HL-60 (cell line): Measurements from ENCODE around the gene KRT15.
A peak's percentile ranks its signal among the peaks of the same experiment; 100 is the strongest.

Experiments used
- DNase-seq, 2 experiments: peaks; one replicate each; pipeline ENCODE4 v3.0.0-alpha.2; 2010 to 2020; ENCODE audit warnings: low read depth in 1 of 2, low spot score in 1 of 2
- H3K27ac ChIP-seq: fragments of 250-450 bp; sonication (Bioruptor Pico); replicated peaks from 2 replicates; pipeline ENCODE4 v1.5.1; 2020; ENCODE audit warnings: mild to moderate bottlenecking, moderate library complexity
- H3K27me3 ChIP-seq: fragments of 250-450 bp; sonication (Bioruptor Pico); 2 replicates; pipeline ENCODE4 v1.5.1; 2021; ENCODE audit warnings: mild to moderate bottlenecking, moderate library complexity; ENCODE audit not compliant: insufficient read depth, poor library complexity, severe bottlenecking
- H3K4me3 ChIP-seq: replicated peaks from 2 replicates; pipeline ENCODE4 v1.5.1; 2011; ENCODE audit warnings: mild to moderate bottlenecking, control low read depth, low read length; ENCODE audit not compliant: insufficient read depth
- GABPA ChIP-seq: IDR thresholded peaks from 2 replicates; pipeline ENCODE4 v1.6.1; 2012; ENCODE audit warnings: low read depth
- POLR2AphosphoS5 ChIP-seq: IDR thresholded peaks from 2 replicates; pipeline ENCODE4 v1.6.1; 2012; ENCODE audit warnings: low read depth
- SPI1 ChIP-seq: IDR thresholded peaks from 2 replicates; pipeline ENCODE4 v1.6.1; 2012; ENCODE audit warnings: low read depth, mild to moderate bottlenecking, borderline replicate concordance
- TF ChIP-seq, protein P1 (sequence below): IDR thresholded peaks from one replicate; pipeline ENCODE4 v1.5.1; 2011; ENCODE audit warnings: low read length, control low read depth, inconsistent platforms; ENCODE audit not compliant: insufficient read depth
- TF ChIP-seq, protein P2 (sequence below): IDR thresholded peaks from 2 replicates; pipeline ENCODE4 v1.6.1; 2012; ENCODE audit warnings: low read depth; ENCODE audit not compliant: insufficient replicate concordance

Gene KRT15

DNA sequence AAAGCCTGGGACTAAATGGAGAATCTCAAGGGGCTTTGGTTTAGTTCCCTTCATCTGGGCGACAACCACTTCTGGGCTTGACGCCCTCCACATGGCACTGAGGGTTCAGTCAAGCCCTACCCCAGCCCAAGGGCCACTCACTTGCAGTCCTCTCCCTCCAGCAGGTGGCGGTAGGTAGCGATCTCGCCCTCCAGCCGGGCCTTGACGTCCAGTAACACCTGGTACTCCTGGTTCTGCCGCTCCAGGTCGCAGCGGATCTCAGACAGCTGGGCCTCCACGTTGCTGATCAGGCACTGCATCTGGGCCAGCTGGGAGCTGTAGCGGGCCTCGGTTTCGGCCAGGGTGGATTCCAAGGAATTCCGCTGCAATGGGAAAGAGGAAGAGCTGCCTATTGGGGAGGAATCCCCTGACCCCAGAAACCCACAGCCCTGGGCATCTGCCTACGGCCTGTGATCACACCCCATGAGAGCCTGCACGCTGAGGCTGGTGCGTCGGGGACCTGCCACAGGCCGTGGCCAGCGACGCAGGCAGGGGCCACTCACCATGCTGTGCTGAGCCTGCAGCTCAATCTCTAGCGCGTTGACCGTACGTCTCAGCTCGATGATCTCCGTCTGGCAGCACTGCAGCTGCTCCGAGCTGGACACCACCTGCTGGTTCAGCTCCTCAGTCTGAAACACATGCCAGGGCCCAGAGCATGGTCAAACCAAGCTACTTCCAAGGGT, 31.7 kb downstream of the KRT15 start:
- peak in 1 of 2 experiments; percentile 15 for DNase-seq
- no peak overlapping the region for H3K4me3 ChIP-seq
- TF ChIP-seq, protein P1, sequence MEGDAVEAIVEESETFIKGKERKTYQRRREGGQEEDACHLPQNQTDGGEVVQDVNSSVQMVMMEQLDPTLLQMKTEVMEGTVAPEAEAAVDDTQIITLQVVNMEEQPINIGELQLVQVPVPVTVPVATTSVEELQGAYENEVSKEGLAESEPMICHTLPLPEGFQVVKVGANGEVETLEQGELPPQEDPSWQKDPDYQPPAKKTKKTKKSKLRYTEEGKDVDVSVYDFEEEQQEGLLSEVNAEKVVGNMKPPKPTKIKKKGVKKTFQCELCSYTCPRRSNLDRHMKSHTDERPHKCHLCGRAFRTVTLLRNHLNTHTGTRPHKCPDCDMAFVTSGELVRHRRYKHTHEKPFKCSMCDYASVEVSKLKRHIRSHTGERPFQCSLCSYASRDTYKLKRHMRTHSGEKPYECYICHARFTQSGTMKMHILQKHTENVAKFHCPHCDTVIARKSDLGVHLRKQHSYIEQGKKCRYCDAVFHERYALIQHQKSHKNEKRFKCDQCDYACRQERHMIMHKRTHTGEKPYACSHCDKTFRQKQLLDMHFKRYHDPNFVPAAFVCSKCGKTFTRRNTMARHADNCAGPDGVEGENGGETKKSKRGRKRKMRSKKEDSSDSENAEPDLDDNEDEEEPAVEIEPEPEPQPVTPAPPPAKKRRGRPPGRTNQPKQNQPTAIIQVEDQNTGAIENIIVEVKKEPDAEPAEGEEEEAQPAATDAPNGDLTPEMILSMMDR: peak; percentile 14
- TF ChIP-seq SPI1: no peak
- no peaks in the 10 kb centered on the region for H3K27me3 ChIP-seq
- no peak overlapping the region for H3K27ac ChIP-seq

DNA sequence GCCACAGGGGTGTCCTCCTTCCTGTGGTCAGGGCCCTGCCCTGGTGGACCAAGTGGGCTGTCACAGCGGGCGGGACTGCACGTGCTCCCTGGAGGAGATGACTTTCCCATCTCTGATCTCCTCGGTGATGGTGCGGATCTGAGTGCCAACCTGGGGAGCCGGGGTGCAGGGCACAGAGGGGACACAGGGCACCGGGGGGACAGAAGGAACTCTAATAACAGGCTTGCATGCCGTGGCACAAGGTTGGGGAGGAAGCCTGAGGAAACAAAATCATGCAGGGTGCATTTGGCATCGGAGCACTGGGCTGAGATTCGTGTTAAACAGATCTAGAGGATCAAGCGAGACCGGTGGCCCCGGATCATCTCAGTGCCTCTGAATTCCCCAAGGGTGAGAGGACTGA, 32.4 kb downstream of the KRT15 start:
- Histone ChIP-seq H3K4me3 (no peak overlapping the region), H3K27me3 (no peaks in the 10 kb centered on the region), H3K27ac (no peak overlapping the region)
- TF ChIP-seq, protein P1: no peak
- TF ChIP-seq POLR2AphosphoS5 (no peak), GABPA (no peak), SPI1 (no peak)
- TF ChIP-seq, protein P2, sequence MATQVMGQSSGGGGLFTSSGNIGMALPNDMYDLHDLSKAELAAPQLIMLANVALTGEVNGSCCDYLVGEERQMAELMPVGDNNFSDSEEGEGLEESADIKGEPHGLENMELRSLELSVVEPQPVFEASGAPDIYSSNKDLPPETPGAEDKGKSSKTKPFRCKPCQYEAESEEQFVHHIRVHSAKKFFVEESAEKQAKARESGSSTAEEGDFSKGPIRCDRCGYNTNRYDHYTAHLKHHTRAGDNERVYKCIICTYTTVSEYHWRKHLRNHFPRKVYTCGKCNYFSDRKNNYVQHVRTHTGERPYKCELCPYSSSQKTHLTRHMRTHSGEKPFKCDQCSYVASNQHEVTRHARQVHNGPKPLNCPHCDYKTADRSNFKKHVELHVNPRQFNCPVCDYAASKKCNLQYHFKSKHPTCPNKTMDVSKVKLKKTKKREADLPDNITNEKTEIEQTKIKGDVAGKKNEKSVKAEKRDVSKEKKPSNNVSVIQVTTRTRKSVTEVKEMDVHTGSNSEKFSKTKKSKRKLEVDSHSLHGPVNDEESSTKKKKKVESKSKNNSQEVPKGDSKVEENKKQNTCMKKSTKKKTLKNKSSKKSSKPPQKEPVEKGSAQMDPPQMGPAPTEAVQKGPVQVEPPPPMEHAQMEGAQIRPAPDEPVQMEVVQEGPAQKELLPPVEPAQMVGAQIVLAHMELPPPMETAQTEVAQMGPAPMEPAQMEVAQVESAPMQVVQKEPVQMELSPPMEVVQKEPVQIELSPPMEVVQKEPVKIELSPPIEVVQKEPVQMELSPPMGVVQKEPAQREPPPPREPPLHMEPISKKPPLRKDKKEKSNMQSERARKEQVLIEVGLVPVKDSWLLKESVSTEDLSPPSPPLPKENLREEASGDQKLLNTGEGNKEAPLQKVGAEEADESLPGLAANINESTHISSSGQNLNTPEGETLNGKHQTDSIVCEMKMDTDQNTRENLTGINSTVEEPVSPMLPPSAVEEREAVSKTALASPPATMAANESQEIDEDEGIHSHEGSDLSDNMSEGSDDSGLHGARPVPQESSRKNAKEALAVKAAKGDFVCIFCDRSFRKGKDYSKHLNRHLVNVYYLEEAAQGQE: no peak
- DNase-seq: no peak

DNA sequence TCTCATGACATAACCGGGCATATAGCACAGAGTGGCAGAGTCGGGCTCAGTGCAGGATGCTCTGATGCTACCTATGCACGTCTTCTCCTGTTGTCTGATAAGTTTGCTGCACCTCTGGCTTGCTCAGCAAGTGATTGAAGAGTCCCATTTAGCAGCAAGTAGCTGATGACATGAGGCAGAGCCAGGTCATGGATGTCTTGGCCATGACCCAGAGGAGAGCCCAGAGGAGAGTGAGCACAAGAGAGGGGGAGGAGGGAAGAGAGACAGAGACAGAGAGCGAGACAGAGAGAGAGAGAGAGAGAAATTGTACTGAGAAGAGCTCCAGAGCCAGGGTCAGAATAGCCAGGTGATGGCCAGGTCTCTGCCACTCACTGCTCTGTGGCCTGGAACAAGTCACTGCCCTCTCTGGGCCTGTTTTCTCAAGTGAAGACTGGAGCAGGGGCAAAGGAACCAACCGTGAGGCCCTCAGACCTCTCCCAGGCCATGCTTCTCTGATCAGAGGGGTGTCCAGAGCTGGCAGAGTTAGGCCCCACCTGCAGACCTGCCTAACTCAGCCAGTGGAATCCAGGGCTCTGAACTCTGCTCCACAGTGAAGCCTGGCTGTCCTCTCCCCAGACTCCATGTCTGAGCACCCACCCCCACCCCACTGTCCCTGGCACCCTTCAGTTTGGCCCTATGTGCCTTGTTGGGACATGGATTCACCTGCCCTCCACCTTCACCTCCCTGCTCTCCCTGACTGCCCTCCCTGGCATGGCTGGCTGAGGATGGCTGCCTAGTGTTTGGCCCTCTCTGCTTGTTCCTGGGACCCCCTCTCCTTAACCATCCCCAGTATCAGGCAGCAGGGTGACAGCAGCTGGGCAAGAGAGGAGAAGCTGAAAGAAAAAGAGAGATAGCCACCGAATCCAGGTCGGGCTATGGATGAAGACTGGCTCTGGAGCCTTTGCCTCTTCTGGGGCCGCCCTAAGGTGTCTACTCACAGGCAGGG, 33.5 kb downstream of the KRT15 start:
- TF ChIP-seq SPI1 (no peak), POLR2AphosphoS5 (no peak), GABPA (no peak)
- TF ChIP-seq, protein P2: no peak
- TF ChIP-seq, protein P1: no peak
- Histone ChIP-seq H3K4me3 (no peak overlapping the region), H3K27ac (no peak overlapping the region), H3K27me3 (no peaks in the 10 kb centered on the region)
- no peak for DNase-seq
